Breast epithelium (tissue), 3 donors: ENCODE measurements around the gene NMU.

Experiments
- POLR2A ChIP-seq: fragments of 450-650 bp; IDR thresholded peaks from one replicate; pipeline ENCODE4 v1.6.1; 2016; ENCODE audit warnings: antibody characterized with exemption, mild to moderate bottlenecking, moderate library complexity
- POLR2AphosphoS5 ChIP-seq, 3 donors: sonication (generic); formaldehyde crosslinking; IDR thresholded peaks; one replicate each; pipeline ENCODE4 v1.6.1; 2017; ENCODE audit warnings: antibody characterized with exemption in 3 of 3
- TF ChIP-seq, protein P1 (sequence below), 3 donors: fragments of 450-650 bp; IDR thresholded peaks; one replicate each; pipeline ENCODE4 v1.5.1; 2016 to 2017; ENCODE audit warnings: antibody characterized with exemption in 3 of 3, mild to moderate bottlenecking in 3 of 3, moderate library complexity in 3 of 3

DNA sequence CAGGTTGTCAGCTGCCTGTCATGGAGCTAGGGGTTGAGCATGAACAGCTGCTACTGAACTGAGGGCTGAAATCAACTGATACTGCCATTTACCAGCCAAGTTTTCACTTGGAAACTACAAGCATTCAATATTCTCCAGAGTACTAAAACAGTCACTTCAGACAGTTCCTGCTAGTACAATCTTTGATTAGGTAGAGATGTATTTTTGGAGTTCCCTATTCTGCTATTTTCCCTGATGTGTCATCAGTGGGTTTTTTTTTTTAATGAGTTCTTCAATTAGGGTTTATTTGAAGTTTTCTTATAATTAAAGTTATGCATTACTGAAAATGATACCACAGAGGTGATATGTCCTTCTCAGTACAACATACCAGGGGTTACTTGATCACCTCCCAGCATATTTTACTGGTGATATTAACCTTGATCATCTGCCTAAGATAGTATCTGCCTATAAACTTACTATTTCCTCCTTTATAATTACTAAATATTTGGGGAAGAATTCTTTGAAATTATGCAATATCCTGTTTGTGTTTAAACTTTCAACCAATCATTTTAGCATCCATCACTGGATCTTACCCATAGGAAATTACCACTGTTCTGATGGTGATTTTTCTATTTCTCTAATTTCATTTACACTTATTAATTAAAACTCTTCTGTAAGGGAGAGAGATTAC is 57.6 kb downstream of the NMU start:
- TF ChIP-seq, protein P1, sequence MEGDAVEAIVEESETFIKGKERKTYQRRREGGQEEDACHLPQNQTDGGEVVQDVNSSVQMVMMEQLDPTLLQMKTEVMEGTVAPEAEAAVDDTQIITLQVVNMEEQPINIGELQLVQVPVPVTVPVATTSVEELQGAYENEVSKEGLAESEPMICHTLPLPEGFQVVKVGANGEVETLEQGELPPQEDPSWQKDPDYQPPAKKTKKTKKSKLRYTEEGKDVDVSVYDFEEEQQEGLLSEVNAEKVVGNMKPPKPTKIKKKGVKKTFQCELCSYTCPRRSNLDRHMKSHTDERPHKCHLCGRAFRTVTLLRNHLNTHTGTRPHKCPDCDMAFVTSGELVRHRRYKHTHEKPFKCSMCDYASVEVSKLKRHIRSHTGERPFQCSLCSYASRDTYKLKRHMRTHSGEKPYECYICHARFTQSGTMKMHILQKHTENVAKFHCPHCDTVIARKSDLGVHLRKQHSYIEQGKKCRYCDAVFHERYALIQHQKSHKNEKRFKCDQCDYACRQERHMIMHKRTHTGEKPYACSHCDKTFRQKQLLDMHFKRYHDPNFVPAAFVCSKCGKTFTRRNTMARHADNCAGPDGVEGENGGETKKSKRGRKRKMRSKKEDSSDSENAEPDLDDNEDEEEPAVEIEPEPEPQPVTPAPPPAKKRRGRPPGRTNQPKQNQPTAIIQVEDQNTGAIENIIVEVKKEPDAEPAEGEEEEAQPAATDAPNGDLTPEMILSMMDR (IDR thresholded peaks at IDR 0.05) = no peak
- TF ChIP-seq POLR2A = no peak
- no peak for TF ChIP-seq POLR2AphosphoS5 (IDR thresholded peaks at IDR 0.05)
